Stimulated activated CD8-positive, alpha-beta memory T cell treated with anti-CD3 and anti-CD28 coated beads, Interleukin-15, amount 100 ng/mL, for 1 hour (primary cell): ENCODE results near the gene UQCC2.

Experiments
- DNase-seq: peaks from one replicate; pipeline ENCODE4 v3.0.0-alpha.2; 2020; ENCODE audit warnings: low read depth

Gene UQCC2

DNA sequence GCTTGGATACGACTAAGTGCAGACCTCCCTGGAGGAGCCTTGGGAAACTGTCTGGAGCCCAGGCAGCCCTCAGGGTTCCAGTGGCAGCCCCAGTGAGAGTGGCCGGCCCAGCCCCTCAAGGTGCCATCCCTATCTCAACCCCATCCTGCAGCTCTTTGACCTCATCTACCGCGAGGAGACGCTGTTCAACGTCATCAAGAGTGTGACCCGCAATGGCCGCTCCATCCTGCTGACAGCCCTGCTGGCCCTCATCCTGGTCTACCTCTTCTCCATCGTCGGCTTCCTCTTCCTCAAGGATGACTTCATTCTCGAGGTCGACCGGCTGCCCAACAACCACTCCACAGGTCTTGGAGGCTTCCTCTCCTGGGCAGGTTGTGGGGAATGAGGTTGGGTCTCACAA is 20.7 kb downstream of the UQCC2 start:
- no peak for DNase-seq

DNA sequence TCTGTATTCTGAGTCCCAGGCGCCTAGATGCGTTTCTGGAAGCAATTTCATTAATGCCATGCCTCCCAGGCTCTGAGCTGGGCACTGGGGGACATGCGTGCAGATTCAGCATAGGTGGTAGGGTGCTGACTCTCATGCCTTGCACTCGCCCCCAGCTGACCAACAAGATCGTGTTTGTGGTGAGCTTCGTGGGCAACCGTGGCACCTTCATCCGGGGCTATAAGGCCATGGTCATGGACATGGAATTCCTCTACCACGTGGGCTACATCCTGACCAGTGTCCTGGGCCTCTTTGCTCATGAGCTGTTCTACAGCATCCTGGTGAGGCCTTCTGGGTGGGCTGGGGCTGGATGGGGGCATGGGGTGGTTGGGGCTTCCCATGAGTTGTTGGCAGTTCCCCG is 21.6 kb downstream of the UQCC2 start:
- DNase-seq: no peak

DNA sequence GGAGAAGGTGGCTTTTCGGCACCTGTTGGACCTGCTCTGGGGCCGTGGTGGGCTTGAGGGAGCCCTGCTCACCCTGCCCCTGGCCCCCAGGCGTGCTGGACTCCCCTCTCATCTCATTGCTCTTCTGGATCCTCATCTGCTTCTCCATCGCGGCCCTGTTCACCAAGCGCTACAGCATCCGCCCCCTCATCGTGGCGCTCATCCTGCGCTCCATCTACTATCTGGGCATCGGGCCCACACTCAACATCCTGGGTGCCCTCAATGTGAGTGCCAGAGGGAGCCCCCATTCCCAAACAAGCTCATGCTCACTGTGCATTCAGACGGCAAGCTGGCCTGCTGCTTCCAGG is 22.4 kb downstream of the UQCC2 start:
- no peak for DNase-seq

DNA sequence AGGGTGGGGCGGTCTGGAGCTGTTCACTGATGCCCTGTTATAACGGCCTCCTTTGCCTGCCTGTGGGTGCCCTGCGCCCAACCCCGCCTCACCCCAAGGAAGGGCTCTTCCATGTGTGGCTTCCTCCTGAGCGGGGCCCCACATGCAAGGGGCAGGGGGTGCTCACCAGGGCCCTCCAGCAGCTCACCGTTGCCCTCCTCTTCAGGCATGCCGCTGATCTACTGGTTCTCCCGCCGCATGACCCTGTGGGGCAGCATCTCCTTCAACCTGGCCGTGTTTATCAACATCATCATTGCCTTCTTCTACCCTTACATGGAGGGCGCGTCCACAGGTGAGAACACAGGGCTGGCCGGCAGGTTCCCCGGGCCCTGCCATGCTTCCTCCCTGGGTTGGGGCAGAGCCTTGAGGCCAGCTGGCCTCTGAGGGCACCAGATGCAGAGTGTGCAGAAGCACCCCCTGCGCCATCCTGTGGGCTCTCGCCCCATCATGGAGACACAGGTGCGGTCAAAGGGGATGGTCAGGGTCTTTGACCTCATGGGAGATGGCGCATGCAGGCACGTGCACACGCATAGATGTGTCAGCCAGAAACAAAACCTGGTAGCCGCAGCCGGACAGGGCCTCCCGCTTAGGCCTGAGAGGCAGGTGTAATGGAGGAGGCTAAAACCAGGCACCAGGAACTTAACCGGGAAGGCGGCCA is 22.9 kb downstream of the UQCC2 start:
- DNase-seq: no peak

DNA sequence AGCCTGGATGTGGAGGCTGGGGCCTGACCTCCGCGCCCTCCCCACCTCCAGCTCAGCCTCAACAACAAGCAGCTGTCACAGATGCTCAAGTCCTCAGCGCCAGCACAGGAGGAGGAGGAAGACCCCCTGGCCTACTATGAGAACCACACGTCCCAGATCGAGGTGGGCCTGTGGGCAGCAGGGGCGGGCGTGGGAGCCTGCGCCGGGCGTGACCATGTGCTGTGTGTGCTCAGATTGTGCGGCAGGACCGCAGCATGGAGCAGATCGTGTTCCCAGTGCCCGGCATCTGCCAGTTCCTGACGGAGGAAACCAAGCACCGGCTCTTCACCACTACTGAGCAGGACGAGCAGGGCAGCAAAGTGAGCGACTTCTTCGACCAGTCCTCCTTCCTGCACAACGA is 23.5 kb downstream of the UQCC2 start:
- no peak for DNase-seq

DNA sequence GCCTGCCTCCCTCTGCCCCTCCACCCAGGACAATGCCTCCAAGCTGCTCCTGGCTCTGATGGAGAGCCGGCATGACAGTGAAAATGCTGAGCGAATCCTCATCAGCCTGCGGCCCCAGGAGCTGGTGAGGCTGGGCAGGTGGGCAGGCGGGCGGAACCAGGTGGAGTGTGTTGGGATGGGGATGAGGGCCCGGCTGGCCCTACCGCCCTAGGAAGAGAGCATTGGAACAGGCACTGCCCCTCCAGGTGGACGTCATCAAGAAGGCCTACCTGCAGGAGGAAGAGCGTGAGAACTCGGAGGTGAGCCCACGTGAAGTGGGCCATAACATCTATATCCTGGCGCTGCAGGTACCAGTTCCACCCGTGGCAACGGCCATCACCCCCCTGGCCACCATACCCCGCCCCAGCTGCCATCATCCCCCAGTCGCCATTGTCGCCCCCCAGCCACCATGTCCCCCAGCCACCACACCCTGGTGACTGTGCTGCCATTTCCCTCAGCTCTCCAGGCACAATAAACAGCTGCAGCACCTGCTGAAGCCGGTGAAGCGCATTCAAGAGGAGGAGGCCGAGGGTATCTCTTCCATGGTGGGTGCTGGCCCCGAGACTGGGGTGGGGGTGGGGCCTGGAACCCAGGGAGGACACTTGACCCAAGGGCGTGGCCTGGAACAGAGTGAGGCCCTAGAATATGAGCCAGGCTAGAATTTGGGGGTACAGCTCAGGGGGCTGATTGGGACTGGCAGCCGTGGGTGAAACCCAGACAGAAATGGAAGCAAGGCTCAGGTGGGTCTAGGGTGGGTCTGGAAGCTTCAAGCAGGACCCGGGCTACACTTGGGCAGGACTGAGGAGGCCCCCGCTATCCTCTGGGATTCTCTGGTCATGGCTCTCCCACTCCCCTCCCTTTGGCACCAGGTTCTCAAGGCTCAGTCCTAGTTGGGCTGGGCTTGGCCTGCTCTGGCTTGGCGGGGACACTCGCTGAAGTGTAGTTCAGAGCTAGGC is 24.2 kb downstream of the UQCC2 start:
- DNase-seq: no peak

DNA sequence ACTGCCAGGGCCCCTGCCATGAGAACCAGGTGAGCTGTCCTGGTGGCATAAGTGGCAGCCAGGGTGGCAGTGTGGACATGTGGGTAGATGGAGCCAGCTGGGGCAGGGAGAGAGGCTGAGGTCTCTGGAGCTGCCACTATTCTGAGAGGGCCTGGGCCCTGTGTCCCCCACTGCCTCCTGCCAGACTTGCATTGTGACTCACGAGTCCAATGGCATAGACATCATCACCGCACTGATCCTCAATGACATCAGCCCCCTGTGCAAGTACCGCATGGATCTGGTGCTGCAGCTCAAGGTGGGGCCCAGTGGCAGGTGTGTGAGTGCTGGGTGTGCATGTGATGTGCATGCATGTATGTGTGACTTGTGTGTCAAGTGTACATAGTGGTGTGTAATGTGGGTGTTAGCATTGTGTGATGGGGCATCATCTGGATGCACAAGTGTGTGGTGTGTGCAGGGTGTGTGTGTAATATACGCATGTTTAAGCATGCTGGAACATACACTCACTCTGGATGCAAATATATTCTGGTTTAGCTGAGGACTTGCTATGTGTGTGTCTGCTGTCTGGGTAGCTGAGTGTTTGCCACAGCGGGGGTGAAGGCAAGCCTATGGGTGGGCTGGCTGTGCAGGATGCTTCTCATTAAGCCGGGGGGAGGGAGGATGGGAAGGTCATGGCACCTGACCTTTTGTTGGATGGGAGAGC is 25.1 kb downstream of the UQCC2 start:
- DNase-seq: no peak

DNA sequence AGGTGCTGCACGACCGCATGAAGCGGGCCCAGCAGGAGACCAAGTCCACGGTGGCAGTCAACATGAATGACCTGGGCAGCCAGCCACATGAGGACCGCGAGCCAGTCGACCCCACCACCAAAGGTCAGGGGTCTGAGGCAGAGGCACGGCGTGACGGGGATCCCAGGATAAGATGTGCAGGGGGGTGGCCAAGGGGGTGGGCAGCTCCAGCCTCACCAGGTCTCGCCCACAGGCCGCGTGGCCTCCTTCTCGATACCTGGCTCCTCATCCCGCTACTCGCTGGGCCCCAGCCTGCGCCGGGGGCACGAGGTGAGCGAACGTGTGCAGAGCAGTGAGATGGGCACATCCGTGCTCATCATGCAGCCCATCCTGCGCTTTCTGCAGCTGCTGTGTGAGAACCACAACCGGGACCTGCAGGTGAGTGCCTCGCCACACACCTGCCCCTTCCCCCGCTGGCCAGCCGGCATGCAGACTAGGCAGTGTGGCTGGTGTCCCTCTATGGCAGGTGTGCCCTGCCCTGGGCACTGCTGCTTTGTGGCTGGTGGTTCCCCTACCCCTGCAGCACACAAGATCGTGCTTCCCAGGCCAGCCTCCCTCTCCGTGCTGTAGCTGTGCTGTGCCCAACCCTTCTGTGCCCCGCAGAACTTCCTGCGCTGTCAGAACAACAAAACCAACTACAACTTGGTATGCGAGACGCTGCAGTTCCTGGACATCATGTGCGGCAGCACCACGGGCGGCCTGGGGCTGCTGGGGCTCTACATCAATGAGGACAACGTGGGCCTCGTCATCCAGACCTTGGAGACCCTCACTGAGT is 25.9 kb downstream of the UQCC2 start:
- DNase-seq: no peak

DNA sequence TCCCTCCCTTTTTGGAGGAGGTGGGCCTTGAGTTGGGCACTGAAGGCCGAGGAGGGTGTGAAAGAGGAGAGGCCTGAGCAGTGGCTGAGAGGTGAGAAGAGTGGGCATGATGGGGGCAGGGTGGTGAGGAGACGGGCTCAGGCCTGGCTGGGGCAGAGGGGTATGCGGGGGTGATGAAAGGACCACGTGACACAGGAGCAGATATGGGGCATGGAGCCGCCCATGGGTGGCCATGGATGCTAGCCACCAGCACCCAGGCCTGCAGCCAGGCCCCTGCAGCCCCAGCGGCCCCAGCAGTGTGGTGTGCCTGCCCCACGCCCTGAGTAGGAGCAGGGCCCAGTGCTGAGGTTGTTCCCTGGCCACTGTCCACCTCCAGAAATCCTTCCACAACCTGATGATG is 26.5 kb downstream of the UQCC2 start:
- DNase-seq: no peak

DNA sequence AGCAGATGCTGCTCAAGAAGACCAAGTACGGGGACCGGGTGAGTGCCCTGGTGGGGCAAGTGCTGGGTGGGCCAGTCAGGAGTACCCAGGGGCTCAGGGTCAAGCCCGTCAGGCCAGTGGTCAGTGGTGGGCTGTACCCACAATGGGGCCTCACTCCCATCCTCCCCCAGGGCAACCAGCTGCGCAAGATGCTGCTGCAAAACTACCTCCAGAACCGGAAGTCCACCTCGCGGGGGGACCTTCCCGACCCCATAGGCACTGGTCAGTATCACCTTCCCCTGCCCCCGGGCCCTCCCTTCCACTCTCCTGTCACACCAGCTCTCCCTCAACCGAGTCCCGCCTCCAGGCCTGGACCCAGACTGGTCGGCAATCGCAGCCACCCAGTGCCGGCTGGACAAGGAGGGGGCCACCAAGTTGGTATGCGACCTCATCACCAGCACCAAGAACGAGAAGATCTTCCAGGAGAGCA is 27.0 kb downstream of the UQCC2 start:
- DNase-seq: no peak

DNA sequence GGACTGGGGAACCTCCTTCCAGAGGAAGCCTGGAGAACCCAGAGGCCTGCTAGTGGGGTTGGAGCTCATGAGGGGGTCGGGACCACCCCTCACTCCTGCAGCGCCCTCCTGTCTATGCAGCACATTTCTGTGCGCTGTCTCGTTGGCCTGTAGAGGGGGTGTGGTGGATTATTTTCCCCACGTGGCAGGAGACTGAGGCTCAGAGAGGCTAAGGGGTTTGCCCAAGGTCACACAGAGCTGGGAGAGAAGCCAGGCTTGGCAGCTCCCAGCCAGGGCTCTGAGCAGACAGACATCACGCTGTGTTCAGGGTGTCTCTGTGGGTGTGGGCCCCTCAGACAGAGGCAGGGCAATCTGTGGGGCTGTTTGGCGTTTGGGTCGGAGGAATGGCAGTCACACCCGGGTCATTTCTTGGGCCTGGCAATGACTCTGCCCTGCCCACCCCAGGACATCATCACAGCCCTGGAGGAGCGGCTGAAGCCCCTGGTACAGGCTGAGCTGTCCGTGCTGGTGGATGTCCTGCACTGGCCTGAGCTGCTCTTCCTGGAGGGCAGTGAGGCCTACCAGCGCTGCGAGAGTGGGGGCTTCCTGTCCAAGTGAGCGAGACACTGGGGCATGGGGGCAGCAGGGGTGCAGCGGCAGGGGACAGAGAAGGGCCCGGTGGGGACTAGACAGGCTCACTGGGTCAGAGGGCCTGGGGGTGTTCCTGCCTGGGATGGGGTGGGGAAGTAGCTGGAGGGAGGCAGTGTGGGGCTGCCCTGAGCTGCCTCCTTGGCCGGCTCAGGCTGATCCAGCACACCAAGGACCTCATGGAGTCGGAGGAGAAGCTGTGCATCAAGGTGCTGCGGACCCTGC is 27.7 kb downstream of the UQCC2 start:
- DNase-seq: no peak

DNA sequence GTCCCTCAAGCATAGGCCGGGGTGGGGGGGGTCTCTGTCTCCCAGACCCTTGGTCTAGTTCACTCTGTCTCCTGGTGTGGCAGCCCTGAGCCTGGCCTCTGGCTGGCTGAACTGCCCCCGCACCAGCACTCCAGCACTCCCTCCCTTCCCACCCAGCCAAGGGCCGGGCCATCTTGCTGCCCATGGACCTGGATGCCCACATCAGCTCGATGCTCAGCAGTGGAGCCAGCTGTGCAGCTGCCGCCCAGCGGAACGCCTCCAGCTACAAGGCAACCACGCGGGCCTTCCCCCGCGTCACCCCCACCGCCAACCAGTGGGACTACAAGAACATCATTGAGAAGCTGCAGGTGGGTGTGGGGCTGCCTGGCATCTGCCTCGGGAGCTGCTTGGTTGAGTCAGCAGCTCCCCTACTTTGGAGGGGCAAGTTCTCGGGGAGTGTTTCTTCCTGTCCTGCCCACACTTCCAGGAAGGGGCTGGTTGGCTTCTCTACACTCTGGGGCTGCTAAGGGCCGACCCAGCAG is 28.4 kb downstream of the UQCC2 start:
- DNase-seq: no peak

DNA sequence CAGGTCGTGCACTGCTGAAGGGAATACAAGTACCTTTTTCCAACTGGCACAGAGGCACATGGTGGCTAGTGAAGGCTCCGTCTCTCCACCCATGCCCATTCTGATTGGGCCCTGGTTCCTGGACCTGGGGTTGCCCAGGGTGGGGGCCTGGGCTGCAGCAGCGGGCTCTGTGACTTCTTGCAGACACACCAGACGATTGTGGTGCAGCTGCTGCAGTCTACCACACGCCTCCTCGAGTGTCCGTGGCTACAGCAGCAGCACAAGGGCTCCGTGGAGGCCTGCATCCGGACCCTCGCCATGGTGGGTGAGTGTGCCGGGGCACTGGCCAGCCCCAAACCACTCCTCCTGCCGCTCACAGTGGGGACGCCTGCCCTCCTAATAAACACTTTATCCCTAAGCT is 29.2 kb downstream of the UQCC2 start:
- DNase-seq: no peak

DNA sequence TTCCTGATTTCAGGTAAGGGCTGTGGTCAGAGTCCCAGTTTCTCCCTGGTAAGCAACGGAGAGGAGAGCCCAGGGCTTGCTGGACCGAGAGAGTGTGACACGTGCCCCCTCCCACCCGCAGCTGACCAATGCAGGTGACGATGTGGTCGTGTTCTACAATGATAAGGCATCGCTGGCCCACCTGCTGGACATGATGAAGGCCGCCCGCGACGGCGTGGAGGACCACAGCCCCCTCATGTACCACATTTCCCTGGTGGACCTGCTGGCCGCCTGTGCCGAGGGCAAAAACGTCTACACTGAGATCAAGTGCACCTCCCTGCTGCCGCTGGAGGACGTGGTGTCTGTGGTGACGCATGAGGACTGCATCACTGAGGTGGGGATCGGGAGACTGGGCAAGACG is 31.7 kb downstream of the UQCC2 start:
- DNase-seq: no peak

DNA sequence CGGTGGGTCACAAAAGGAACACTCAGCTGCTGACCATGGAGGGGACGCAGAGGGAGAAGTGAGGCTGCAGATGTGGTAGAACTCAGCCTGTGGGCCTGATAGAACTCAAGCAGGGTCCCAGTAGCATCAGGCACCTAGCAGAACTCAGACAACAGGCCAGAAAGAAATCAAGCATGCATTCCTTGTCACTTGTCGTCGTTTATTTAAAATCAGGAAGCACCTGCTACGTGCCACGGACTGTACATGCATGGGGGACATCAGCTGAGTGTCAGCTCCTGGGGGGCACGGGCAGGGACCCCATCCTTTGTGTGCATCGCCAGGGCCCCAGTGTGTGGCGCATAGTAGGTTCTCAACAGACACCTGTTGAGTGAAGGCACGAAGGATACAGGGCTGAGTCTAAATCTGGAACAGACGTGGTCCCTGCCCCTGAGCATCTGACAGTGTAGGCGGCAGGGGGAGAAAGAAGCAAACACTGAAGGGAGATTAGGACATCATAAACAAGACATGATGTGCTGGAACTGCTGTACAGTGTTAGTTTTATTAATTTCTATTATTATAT is 32.5 kb downstream of the UQCC2 start:
- DNase-seq: no peak

DNA sequence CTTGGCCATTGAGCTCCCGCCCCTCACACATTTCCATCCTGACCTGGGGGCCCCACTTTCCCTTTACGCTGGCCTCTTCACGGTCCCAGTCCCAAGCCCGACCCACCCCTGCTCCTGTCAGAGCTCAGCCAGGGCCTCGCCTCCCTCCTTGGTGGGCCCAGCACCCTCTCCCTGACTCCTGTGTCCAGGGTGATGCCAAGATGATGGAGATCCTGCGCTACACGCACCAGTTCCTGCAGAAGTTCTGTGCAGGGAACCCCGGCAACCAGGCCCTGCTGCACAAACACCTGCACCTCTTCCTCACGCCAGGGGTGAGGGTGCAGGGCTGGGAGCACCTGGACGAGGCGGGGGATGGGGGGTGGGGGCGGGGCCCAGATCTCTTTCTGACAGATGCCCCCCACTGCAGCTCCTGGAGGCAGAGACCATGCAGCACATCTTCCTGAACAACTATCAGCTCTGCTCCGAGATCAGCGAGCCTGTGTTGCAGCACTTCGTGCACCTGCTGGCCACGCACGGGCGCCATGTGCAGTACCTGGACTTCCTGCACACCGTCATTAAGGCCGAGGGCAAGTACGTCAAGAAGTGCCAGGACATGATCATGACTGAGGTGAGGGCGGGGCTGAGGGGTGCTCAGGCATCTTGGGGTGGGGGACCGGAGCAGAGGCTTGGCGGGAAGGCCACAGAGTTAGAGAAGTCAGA is 33.1 kb downstream of the UQCC2 start:
- no peak for DNase-seq

DNA sequence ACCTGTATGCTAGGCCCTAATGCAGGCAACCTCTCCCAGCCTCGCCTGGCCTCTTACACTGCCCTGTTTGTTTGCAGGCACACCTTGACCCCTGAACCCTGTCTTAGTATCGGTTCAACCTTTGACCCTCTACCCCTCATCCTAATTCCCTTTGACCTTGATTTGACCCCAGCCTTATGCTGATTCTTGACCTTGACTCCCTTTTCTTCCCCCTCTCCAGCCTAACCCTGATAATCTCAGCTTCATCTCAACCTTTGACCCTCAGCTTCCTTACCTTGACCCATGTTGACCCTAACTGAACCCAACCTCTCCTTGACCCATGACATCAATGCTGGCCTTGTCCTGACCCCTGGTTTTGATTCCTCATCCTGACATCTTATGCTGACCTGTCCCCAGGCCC is 33.8 kb downstream of the UQCC2 start:
- no peak for DNase-seq

DNA sequence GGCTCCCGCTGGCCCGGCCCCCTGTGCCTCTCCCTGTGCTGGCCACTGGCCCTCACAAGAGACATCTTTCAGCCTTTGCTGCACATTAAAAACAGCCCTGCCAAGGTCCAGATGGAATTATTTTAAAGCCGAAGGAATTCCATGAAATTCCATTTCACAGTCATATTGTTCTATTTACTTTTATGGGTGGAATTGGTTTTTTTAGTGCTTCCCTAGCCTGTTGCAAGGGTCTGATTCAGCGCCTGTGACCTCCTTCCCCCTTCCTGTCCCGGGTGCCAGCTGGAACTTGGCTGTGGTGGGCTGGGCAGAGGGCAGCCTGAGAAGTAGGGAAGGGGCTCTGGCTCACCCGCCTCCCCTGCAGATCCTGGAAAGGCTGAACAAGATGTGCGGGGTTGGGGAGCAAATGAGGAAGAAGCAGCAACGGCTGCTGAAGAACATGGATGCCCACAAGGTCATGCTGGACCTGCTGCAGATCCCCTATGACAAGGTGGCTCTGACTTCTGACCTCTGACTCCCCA is 34.3 kb downstream of the UQCC2 start:
- no peak for DNase-seq

DNA sequence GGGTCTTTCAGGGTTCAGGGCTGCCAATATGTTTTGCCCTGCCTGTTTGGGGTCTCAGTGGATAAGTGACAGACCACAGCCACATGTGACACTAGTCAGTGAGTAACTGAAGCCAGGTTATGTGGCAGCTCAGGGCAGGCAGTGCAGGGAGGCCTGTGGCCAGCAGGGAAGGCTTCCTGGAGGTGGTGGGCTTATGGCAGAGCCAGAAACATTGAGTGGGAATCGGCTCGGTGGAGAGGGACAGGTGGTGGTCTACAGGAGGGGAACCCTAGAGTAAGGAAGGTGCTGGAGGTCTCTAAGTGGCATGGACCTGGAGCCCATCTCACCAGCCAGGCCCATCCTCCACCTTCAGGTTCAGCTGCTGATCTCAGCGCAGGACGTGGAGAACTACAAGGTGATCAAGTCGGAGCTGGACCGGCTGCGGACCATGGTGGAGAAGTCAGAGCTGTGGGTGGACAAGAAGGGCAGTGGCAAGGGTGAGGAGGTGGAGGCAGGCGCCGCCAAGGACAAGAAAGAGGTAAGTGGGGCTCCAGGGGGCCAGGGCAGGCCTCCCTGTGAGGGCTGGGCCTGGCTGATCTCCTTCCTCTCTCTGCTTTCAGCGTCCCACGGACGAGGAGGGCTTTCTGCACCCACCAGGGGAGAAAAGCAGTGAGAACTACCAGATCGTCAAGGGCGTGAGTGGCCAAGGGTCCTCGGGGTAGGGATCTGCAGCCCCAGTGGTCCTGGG is 34.9 kb downstream of the UQCC2 start:
- no peak for DNase-seq
